Measurements from ENCODE around the gene ZNHIT3. TPM values are rescaled to one million over a fixed set of nuclear protein-coding genes. Genes with fewer than 3 reads are reported as not detected.

Gene ZNHIT3
- total and polyA plus RNA-seq, 2 of the 13 experiments (the other 11 are each of a cell fraction or from before 2014, with no cell fraction given): 66.6 to 77.4 TPM

DNA sequence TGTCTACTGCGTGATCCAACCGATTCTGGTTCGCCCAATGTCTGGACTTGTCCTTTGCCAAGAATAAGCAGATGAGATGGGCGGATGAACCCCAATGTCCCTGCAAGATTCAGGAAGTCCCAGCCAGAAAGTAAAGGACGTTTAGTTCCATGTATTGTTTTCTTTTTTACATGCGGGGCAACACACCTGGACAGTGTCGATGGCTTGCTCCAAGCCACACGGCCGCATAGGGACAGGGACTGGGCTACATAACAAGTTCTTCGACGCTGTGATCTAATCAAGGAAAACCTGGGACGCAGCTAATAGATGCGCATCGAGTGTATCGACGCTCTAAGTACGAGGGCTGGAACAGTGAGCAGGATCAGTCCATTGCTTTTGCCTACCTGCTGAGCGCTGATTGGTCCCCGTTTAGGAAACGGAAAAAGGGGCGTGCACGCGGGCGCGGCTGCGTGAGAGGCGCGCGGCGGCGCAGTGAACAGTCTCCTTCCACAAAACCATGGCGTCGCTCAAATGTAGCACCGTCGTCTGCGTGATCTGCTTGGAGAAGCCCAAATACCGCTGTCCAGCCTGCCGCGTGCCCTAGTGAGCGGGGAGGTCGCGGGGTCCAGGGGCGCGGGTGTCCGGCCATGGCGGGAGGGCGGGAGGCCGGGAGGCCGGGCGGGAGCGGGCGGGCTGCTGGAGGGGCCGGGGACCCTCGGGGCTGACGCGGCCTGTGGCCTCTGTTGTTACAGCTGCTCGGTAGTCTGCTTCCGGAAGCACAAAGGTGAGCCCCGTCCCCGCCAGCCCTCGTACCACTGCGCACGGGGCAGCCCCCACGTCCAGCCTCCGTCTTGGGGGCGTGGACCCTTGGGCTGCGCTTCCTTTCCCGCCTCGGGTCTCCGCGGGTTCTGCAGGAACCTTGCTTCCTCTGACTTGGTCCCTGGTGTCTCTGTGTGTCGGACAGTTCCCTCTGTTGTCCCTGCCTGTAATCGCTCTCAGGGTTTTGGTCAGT lies at the start of gene ZNHIT3 (continued):
- no peak for TF ChIP-seq ZBTB10 (CRISPR knock-in tag; IDR thresholded peaks at IDR 0.05; ENCODE audit: borderline replicate concordance)
- TF ChIP-seq ZNF280B (CRISPR knock-in tag; IDR thresholded peaks at IDR 0.05; ENCODE audit: borderline replicate concordance): no peak
- peak; percentile 64; the same call in 1 of the 2 replicates for TF ChIP-seq FOXK1 (CRISPR knock-in tag; IDR thresholded peaks at IDR 0.05; ENCODE audit: borderline replicate concordance, low read depth)
- TF ChIP-seq SRF (IDR thresholded peaks at IDR 0.05; ENCODE audit: low read depth, low read length): peak; percentile 98
- TF ChIP-seq NBN (conservative IDR thresholded peaks at IDR 0.05): no peak
- TF ChIP-seq ZNF615 (CRISPR knock-in tag; IDR thresholded peaks at IDR 0.05; ENCODE audit: borderline replicate concordance): no peak
- TF ChIP-seq, protein P1, sequence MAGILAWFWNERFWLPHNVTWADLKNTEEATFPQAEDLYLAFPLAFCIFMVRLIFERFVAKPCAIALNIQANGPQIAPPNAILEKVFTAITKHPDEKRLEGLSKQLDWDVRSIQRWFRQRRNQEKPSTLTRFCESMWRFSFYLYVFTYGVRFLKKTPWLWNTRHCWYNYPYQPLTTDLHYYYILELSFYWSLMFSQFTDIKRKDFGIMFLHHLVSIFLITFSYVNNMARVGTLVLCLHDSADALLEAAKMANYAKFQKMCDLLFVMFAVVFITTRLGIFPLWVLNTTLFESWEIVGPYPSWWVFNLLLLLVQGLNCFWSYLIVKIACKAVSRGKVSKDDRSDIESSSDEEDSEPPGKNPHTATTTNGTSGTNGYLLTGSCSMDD (CRISPR knock-in tag; IDR thresholded peaks at IDR 0.05): no peak
- peak; percentile 85 for TF ChIP-seq TGIF2 (CRISPR knock-in tag; IDR thresholded peaks at IDR 0.05)
- no peak for TF ChIP-seq ZFP82 (CRISPR knock-in tag; IDR thresholded peaks at IDR 0.05; ENCODE audit: borderline replicate concordance)
- TF ChIP-seq HOXA9 (CRISPR knock-in tag; IDR thresholded peaks at IDR 0.05; ENCODE audit: borderline replicate concordance): 0 out of 2 replicates have a peak, but pooled peaks have one; percentile 63
- TF ChIP-seq, protein P2, sequence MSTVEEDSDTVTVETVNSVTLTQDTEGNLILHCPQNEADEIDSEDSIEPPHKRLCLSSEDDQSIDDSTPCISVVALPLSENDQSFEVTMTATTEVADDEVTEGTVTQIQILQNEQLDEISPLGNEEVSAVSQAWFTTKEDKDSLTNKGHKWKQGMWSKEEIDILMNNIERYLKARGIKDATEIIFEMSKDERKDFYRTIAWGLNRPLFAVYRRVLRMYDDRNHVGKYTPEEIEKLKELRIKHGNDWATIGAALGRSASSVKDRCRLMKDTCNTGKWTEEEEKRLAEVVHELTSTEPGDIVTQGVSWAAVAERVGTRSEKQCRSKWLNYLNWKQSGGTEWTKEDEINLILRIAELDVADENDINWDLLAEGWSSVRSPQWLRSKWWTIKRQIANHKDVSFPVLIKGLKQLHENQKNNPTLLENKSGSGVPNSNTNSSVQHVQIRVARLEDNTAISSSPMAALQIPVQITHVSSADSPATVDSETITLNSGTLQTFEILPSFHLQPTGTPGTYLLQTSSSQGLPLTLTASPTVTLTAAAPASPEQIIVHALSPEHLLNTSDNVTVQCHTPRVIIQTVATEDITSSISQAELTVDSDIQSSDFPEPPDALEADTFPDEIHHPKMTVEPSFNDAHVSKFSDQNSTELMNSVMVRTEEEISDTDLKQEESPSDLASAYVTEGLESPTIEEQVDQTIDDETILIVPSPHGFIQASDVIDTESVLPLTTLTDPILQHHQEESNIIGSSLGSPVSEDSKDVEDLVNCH (CRISPR knock-in tag; IDR thresholded peaks at IDR 0.05): no peak
- TF ChIP-seq AHDC1 (CRISPR knock-in tag; IDR thresholded peaks at IDR 0.05; ENCODE audit: borderline replicate concordance): no peak
- TF ChIP-seq HES4 (CRISPR knock-in tag; IDR thresholded peaks at IDR 0.05; ENCODE audit: borderline replicate concordance): no peak
